GM18951 (cell line): Measurements from ENCODE around the gene AS3MT.
"Not testable (repeated sequence)": the region's sequence is repeated elsewhere in the genome, so short reads cannot be mapped to it uniquely, and the experiment has no call there.

ENCODE experiments used
- POLR2A ChIP-seq: IDR thresholded peaks from 4 replicates; pipeline ENCODE4 v1.6.1; 2011; ENCODE audit warnings: mild to moderate bottlenecking; ENCODE audit not compliant: insufficient read length, insufficient read depth; ENCODE audit errors: extremely low read depth
- in situ Hi-C: fragments of 300-500 bp; cut with MboI; formaldehyde crosslinking; loops from one replicate; pipeline ENCODE4 v1.12.0; 2022; ENCODE audit warnings: low sequenced_read_pairs, mixed read lengths, inconsistent platforms; ENCODE audit not compliant: unreplicated experiment

The AS3MT gene

DNA sequence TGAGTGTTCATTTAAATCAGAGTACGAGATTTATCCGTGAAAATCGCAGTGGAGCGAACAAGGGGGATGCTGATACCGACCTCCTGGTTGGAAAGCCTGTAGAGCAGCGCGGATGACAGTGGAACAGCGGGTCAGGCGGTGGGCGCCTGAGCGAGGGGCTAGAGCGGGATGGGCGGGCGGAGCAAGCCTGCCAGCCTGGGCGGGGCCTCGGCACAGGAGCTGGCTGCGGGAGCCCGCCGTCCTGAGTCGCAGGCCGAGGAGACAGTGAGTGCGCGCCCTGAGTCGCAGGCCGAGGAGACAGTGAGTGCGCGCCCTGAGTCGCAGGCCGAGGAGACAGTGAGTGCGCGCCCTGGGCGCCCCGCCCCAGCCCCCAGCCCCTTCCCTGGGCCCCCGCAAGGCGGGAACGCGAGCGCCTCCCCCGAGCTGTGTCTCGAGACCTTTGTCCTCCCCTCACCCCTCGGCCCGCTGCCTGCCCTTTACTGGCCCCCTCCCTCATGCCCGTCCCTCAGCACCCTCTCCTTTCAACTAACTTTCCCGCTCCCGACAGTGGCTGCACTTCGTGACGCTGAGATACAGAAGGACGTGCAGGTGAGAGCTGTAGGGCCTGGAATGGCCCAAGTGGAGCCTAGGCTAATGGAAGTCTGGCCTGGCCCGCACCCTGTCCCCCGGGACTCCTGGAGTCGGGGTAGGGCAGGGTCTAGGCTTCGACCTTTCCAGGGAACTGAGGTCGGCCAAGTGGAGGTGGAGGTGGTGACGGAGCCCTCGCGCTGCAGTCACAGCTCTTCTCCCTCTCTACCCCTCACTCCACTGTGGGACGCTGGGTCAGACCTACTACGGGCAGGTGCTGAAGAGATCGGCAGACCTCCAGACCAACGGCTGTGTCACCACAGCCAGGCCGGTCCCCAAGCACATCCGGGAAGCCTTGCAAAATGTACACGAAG is at the start of gene AS3MT:
Gene AS3MT, plus strand, starts transcription at position 213 of the 941 bp plus-strand sequence. Its CDS starts 123 bp downstream, at position 336.
- in situ Hi-C loops: no loop called here
- no peak for TF ChIP-seq POLR2A

DNA sequence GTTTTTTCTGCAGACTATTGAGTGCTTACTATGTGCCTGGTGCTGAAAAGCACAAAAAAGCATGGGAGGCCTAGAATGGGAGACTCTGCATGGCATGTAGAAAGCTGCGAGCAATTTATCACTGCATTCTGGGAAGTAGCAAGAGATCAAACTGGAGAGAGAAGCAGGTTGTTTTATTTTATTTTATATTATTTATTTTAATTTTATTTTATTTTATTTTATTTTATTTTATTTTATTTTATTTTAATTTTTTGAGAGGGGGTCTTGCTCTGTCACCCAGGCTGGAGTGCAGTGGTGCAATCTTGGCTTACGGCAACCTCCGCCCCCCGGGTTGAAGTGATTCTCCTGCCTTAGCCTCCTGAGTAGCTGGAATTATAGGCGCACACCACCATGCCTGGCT is 49.3 kb upstream of the AS3MT start:
- in situ Hi-C loops: not testable (repeated sequence)

DNA sequence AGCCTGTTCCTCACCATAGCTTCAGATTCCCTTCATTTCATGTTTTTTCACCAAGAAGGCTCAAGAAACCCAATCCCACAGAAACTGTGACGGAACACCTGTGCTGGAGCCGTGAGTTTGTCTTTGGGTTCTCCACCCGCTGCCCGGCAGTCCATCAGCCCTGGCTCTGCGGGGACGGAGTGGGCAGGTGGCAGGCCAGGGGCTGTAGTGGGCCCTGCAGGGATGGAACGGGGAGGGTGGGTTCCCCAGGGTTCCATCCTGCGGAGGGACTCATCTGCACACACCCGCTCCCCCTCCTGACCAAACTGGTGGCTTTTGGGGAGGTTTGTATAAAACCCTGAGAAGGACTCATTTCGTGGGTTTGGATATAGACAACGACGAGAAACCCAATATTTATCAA is 47.0 kb upstream of the AS3MT start:
- TF ChIP-seq POLR2A: no peak
- in situ Hi-C loops: no loop called here

GRCh38 chr10:102824664-102825063 is 44.6 kb upstream of the AS3MT start:
- no peak for TF ChIP-seq POLR2A
- in situ Hi-C loops: no loop called here

- in situ Hi-C loops: no loop called here
- no peak for TF ChIP-seq POLR2A
Observed at GRCh38 chr10:102826148-102826796, 43.0 kb upstream of the AS3MT start.

GRCh38 chr10:102827597-102827975 is 41.7 kb upstream of the AS3MT start:
- in situ Hi-C loops: no loop called here
- TF ChIP-seq POLR2A: no peak

GRCh38 chr10:102831322-102832071 is 37.8 kb upstream of the AS3MT start:
- in situ Hi-C loops: loop anchor here (5.0 kb wide), 1 partner anchor 76 kb away; no protein-coding TSS in a partner anchor
- no peak for TF ChIP-seq POLR2A

DNA sequence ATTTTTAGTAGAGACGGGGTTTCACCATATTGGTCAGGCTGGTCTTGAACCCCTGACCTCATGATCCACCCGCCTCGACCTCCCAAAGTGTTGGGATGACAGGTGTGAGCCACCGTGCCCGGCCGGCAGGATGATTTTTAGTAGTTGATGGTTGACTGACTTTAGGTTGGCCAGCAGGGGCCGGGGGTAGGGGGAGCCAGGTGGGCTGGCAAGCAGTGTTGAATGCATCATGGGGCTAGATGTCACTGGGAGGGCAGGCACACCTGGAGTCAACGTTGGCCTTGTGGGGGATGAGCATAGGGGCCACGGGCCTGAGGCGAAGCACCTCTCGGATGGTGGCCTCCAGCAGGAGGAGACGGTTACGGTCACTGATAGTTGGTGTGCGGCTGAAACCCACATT is 37.0 kb upstream of the AS3MT start:
- in situ Hi-C loops: loop anchor here (5.0 kb wide), 1 partner anchor 75 kb away; no protein-coding TSS in a partner anchor
- no peak for TF ChIP-seq POLR2A

DNA sequence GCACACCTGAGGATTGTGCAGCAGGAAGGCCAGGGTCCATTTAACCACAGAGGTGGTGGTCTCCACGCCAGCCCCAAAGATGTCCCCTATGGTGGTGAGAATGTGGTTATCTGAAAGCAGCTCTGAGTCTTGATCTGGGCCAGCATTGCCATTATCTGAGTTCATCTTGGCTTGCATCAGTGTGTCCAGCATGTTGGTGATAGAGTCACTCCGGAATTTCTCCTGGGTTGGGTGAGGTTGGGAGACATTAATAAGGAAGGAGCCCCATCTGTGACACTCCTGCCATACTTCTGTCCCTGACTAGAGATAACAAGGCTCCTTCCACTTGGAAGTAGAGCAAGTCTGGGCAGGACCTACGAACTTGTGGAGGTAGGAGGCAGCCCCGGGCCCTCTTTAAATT is 36.3 kb upstream of the AS3MT start:
- in situ Hi-C loops: loop anchor here (5.0 kb wide), 1 partner anchor 74 kb away; no protein-coding TSS in a partner anchor
- no peak for TF ChIP-seq POLR2A

GRCh38 chr10:102834143-102834542 is 35.1 kb upstream of the AS3MT start:
- in situ Hi-C loops: loop anchor here (5.0 kb wide), 1 partner anchor 73 kb away; no protein-coding TSS in a partner anchor
- no peak for TF ChIP-seq POLR2A

GRCh38 chr10:102835007-102835482 is 34.2 kb upstream of the AS3MT start:
- no peak for TF ChIP-seq POLR2A
- in situ Hi-C loops: no loop called here

GRCh38 chr10:102837230-102837721 is 32.0 kb upstream of the AS3MT start, which contains the start of gene CYP17A1:
Gene CYP17A1 (minus strand): TSS chr10:102837413. CDS start chr10:102837361, 52 bp downstream.
- no peak for TF ChIP-seq POLR2A
- in situ Hi-C loops: no loop called here

DNA sequence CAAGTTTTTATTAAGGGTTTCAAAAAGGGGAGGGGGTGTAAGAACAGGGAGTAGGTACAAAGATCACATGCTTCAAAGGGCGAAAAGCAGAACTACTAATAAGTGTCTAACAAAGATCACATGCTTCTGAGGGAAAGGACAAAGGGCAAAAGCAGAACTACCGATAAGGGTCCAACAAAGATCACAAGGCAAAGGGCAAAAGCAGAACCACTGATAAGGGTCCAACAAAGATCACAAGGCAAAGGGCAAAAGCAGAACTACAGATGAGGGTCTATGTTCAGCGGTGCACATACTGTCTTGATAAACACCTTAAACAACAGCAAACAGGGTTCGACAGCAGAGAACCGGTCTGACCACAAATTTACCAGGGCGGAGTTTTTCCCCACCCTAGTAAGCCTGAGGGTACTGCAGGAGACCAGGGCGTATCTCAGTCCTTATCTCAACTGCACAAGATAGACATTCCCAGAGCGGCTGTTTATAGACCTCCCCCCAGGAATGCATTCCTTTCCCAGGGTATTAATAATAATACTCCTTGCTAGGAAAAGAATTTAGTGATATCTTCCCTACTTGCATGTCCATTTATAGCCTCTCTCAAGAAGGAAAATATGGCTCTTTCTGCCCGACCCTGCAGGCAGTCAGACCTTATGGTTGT is 30.9 kb upstream of the AS3MT start:
- in situ Hi-C loops: not testable (repeated sequence)
